NCI-H510A (cell line): ENCODE measurements around the gene JMJD6.
A peak's percentile ranks its signal among the peaks of the same experiment; 100 is the strongest.
"Not testable (repeated sequence)": the region's sequence is repeated elsewhere in the genome, so short reads cannot be mapped to it uniquely, and the experiment has no call there.

Source experiments
- DNase-seq: peaks from one replicate; lab custom pipeline; 2025; lab: John Stamatoyannopoulos, UW

JMJD6 gene

GRCh38 chr17:76726231-76726775, at the start of gene JMJD6:
Gene JMJD6, minus strand, starts transcription at chr17:76726606. Its CDS starts 131 bp downstream, at chr17:76726475.
- DNase-seq, result peak; percentile 96

DNA sequence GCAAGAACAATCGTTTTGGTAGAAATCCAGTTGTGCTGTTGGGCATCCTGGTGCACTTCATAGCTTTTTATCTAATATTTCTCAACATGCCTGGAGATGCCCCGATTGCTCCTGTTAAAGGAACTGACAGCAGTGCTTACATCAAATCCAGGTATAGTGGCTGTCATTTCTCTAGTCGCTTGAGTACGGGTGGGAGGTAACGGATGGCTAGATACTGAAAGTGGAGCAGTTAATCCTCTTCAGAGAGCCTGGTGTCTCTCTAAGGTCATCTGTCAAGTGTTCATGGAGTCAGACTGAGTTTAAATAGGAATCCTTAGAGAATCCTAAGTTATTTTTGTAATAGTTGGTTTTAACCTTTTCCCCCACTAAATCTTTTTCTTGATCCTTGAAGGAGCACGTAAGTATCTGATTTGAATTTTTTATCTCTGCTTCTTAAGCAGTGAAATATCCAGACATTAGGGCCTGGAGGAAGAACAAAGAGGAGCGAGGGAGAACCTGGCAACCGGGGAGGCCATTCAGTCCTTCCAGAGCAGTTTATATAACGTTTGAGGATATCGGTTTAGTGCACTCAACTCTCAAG, 48.7 kb upstream of the JMJD6 start:
- no peak for DNase-seq

DNA sequence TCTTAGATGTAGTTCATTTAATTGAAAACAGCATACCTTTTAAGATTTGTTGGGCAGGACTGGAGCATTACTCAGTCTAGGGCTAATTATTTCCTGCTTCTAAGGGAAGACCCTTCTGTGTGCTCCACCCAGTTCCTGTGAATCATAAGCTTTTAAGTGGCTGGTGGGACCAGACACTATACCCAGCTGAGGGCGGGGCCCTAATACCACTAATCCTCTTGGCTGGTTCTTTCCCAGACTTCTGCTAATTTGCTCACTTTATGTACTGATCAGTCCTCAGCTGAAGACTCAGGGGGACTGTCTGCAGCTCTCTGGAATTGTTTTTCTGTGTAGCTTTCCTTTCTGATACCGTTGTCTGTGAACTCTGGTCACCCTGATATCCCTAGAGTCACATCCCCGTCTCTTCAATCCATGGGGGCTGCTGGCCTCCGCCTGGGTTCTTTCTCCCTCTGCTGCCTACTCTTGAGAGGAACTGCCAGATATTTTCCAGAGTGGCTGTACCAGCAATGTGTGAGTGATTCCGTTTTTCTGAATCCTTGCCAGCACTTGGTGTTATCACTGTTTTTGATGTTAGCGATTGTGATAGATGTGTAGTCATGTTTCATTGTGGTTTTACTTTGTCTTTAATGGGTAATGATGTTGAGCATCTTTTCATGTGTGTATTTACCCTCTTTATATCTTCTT, 46.6 kb upstream of the JMJD6 start:
- DNase-seq, result no peak

DNA sequence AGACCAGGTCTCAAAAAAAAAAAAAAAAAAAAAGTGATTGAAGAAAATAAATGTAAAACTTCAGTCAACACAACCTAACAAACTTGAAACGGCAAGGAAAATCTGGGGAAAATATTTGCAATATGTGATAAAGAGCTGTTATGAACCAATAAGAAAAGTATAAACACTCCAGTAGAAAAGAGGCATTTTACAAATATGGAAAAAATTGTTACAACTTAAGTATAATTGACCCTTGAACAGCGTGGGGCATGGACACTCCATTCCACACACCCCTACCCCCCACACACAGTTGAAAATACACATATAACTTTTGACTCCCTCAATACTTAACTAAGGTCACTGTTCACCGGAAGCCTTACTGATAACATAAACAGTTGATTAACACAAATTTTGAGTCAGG, 32.2 kb upstream of the JMJD6 start:
- no peak for DNase-seq

DNA sequence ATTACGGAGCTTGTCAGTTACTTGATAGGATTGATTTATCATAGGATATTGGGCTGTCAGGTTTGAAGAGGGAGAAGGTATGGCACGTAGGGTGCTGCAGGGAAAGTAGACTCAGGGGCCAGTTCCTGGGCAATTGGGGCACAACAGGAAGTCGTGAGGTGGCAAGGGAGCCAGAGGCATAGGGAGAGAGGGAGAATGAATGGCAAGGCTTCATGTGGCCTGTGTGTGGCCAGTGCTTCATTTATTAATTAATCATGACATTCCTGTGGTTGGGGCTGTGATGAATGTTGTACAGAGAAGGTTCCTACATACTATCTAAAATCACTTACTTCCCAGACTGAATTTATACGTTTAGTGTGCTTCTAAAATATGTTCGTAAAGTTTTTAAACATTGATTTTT, 30.9 kb upstream of the JMJD6 start:
- DNase-seq, result no peak

- no peak for DNase-seq
These were observed 28.9 kb upstream of the JMJD6 start for GRCh38 chr17:76755285-76755684.

DNA sequence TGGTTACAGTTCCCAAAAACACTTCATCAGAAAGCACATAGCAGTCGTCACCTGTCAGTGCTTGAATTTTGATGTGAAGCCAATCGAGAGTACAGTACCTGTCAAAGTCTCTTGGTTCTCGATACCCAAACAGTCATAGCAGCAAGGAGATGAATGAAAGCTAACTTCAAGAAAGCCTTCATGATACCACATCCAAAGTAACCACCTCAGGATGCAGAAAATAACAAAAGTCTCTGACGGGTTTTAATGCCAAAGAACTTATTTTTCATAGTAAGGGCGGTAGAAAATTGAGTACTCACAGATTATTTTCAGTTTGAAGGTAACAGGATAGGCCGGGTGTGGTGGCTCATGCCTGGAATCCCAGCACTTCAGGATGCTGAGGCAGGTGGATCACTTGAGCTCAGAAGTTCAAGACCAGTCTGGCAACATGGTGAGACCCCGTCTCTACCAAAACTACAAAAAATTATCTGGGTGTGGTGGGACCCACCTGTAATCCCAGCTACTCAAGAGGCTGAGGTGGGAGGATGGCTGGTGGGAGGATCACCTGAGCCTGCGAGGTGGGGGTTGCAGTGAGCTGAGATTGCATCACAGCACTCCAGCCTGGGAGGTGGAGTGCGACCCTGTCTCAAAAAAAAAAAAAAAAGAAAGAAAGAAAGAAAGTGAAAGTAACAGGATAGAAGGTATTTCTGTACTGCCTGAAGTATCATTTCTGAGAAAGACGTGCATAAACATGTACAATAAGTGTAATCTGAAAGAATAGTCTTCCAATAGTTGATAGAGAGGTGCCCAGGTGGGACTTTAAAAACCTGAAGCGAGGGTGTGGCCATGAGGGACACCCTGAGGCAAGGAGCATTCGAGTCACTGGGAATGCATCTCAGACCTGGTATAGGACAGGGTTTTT, 26.9 kb upstream of the JMJD6 start:
- DNase-seq, result no peak

DNA sequence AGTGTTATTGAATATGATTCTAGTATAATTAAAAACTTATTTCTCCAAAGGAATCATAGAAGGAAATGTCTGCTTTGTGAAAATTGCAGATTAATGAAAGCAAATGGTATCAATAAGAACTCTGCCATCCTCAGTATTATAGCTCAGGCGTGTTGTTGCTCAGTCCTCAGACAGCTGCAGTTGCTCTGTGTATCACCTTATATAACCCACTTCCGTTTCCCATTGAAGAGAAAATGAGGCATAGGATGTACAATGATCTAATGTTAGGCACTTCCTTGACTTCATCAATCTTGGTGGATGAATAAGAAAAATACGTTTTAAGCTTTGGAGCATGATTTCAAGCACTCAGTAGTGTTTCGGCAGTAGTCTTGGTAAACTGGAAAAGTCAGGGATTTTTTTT, 25.6 kb upstream of the JMJD6 start:
- no peak for DNase-seq

- DNase-seq, result no peak
These were observed 25.1 kb upstream of the JMJD6 start for GRCh38 chr17:76751416-76751993.

GRCh38 chr17:76748657-76749056, 22.3 kb upstream of the JMJD6 start:
- no peak for DNase-seq

DNA sequence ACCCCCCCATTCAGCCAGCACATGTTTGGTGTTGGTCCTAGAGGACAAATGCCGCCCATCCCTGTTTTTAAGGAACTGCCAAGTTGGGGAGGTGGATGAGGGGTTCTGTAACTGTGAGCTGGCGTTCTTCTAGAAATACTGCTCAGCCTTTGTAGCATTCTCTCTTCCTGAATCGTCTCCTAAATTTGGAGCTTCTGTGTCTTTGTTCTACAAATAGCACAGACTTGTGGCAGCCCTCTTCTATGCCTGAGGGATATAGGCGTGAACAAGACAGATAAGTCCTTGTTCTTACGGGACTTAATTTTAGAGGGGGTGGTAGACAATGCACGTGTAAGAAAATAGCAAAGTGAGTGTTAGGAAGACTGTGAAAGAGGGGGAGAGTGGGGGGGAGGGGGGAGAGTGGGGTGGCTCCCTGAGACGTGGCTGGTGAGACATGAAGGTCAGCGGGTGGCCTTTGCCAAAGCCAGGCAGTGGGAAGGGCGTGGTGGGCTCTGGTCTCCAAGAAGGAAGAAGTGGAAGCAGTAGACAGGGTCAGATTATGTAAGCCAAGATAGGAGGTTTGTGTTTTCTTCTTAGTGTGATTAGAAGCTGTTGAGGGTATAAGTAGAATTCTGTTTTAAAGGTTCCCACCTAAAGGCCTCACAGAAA, 21.4 kb upstream of the JMJD6 start:
- no peak for DNase-seq

DNA sequence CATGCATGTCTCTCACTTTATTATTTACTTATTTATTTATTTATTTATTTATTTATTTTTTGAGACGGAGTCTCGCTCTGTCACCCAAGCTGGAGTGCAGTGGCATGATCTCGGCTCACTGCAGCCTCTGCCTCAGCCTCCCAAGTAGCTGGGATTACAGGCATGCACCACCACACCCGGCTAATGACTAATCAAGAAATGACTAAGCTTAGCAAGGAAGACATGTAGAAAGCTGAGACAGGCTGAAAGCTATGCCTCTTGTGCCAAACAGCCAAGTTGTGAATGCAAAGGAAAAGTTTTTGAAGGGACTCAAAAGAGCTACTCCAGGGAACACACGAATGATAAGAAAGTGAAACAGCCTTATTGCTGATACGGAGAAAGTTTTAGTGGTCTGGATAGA, 19.4 kb upstream of the JMJD6 start:
- not testable (repeated sequence) for DNase-seq

GRCh38 chr17:76744747-76745146, 18.3 kb upstream of the JMJD6 start:
- DNase-seq, result no peak

DNA sequence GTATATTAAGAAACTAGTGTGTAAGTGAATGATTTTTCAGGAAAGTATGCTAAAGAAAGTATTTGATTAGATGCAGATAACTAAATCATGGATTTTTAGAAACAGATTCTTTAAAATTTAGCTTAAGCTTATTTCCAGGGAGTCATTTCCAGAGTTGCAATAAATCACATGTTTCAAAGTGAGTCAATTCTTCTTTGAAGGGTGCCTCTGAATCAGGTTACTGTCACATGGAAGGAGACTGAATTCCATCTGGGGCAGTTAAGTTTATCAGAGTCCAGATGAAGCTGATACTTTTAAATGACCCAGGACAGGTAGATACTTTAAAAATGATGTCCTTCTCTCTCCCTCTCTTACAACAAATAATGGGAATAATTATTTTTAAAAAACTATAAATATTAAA, 16.6 kb upstream of the JMJD6 start:
- no peak for DNase-seq

- DNase-seq, result no peak
These were observed 14.1 kb upstream of the JMJD6 start for GRCh38 chr17:76740329-76741118.

- not testable (repeated sequence) for DNase-seq
These were observed 13.2 kb upstream of the JMJD6 start for GRCh38 chr17:76739568-76740115.

DNA sequence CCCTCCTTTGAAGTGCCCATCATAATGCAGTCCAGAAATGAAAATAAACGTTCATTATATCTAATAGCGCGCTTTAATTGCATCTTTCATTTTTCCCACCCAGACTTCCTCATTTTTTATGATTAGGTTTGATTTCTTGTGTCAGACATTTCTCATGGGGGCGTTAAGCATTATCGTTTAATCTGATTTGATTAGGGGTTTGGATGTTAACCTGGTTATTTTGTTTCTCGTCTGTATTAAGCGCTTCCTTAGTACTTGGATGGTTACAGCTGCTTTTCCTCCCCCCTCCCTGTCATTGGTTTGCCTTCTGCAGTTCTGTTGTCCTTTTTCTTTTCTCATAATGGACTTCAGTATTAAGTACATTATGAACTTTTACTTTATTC, 12.1 kb upstream of the JMJD6 start:
- no peak for DNase-seq

DNA sequence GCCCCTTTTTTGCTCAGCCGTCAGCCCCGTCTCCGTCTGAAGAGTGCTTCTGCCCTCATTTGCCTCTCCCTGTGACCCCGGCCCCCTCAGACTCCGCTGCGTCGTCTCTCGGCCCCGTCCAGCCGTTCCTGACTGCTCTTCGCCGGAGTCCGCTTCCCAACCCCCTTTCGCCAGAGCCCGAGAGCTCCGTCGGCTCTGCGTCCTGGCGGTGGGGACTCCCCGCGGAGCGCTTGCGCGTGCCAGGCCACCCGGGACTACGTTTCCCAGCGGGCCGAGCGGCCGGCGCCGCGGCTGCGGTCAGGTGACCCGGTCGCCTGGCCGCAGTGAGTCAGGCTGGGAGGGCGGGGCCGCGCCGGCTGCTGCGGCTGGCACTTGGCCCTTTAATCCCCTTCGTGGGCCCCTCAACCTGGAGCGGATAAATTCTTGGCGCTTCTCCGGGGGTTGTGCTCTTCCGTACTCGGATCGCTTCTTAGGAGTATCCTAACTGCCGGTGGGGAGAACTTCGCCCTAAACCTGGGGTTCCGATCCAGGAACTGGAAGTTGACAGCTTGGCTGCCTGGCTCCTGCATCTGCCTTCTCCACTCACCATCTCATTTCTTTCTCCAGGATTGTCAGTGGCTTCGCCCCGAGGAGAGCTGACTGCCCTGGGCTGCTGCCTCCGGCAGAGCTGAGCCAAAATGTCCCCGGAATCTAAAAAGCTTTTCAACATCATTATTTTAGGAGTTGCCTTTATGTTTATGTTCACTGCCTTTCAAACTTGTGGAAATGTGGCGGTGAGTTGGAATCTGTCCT, 11.5 kb upstream of the JMJD6 start, which contains the start of gene MFSD11:
Gene MFSD11 (plus strand): TSS at position 444 of the 792 bp plus-strand sequence. CDS start 234 bp downstream, at position 678.
- peak; percentile 94 for DNase-seq

DNA sequence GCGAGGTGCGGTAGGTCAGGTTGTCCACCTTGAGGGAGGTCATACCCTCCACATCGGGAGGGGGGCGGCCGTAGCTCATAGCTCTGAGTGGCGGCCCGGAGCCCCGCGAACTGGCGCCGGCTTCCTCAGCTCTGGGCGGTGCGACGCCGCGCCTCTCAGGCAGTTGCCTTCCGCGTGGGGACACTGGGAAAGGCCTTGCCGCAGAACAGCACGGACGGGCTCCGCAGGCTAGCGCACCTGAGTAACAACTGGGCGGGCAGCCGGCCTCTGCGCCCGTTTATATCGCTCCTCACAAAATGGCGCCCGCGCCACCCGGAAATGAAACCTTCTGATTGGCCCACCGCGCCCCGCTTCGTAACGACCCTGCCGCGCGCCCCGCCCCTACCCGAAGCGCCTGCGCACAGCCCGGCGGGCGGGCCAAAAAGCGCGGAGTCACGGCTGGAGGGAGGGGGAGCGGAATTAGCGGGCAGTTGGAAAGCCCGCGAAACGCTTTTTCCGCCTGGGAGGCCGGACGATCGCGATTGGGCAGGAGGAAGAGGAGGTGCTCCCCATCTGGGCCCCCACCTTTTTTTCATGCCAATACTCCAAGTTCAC, 10.8 kb upstream of the JMJD6 start, which contains the start of gene SRSF2:
Gene SRSF2 (minus strand): TSS at position 250 of the 594 bp plus-strand sequence. CDS start 171 bp downstream, at position 79.
- DNase-seq, result peak; percentile 99
